Neural progenitor cell (in vitro differentiated cells): ENCODE measurements around the gene HGD. TPM values are rescaled to one million over a fixed set of nuclear protein-coding genes. Genes with fewer than 3 reads are reported as not detected.

Experiments
- DNase-seq: peaks from one replicate; pipeline ENCODE4 v3.0.0-alpha.2; 2016; ENCODE audit warnings: low spot score
- H2AFZ ChIP-seq: fragments of 200-600 bp; sonication (generic); replicated peaks from 2 replicates; pipeline ENCODE4 v1.6.1; 2016; ENCODE audit warnings: antibody characterized with exemption
- H3F3A ChIP-seq: fragments of 200-600 bp; sonication (generic); 2 replicates; pipeline ENCODE4 v1.6.1; 2016; ENCODE audit warnings: antibody characterized with exemption, low read depth
- H3K27ac ChIP-seq: fragments of 200-600 bp; sonication (generic); 2 replicates; pipeline ENCODE4 v1.5.1; 2016; ENCODE audit warnings: mild to moderate bottlenecking
- H3K27me3 ChIP-seq: fragments of 200-600 bp; sonication (generic); 2 replicates; pipeline ENCODE4 v1.6.1; 2016; ENCODE audit warnings: mild to moderate bottlenecking, moderate library complexity
- H3K36me3 ChIP-seq: fragments of 200-600 bp; sonication (generic); 2 replicates; pipeline ENCODE4 v1.5.1; 2016
- H3K4me1 ChIP-seq: fragments of 200-600 bp; sonication (generic); 2 replicates; pipeline ENCODE4 v1.6.1; 2016; ENCODE audit warnings: mixed run types
- H3K4me2 ChIP-seq: fragments of 200-600 bp; sonication (generic); 2 replicates; pipeline ENCODE4 v1.6.1; 2016
- H3K4me3 ChIP-seq: fragments of 200-600 bp; sonication (generic); 2 replicates; pipeline ENCODE4 v1.5.1; 2016
- H3K79me2 ChIP-seq: fragments of 200-600 bp; sonication (generic); 2 replicates; pipeline ENCODE4 v1.6.1; 2016; ENCODE audit warnings: low read depth
- H3K9ac ChIP-seq: fragments of 200-600 bp; sonication (generic); 2 replicates; pipeline ENCODE4 v1.6.1; 2016
- H3K9me3 ChIP-seq: fragments of 200-600 bp; sonication (generic); 2 replicates; pipeline ENCODE4 v1.5.1; 2016; ENCODE audit warnings: low read depth
- H4K20me1 ChIP-seq: fragments of 200-600 bp; sonication (generic); 2 replicates; pipeline ENCODE4 v1.6.1; 2016; ENCODE audit warnings: low read depth
- H3K27ac Mint-ChIP-seq: 3 replicates; pipeline ENCODE4 v1.8.0; 2021; ENCODE audit warnings: mixed read lengths
- H3K27me3 Mint-ChIP-seq: 2 replicates; pipeline ENCODE4 v1.8.0; 2022; ENCODE audit warnings: low read depth, mild to moderate bottlenecking, inconsistent platforms, moderate library complexity, mixed read lengths; ENCODE audit not compliant: insufficient read depth
- H3K36me3 Mint-ChIP-seq: 3 replicates; pipeline ENCODE4 v1.8.0; 2021; ENCODE audit warnings: mixed read lengths
- H3K4me1 Mint-ChIP-seq: 3 replicates; pipeline ENCODE4 v1.8.0; 2021; ENCODE audit warnings: mixed read lengths
- H3K4me3 Mint-ChIP-seq: 3 replicates; pipeline ENCODE4 v1.8.0; 2021; ENCODE audit warnings: mild to moderate bottlenecking, moderate library complexity, mixed read lengths
- H3K9me3 Mint-ChIP-seq: 3 replicates; pipeline ENCODE4 v1.8.0; 2020; ENCODE audit warnings: mixed read lengths
- EZH2 ChIP-seq: fragments of 200-600 bp; sonication (generic); IDR thresholded peaks from 2 replicates; pipeline ENCODE4 v1.6.1; 2017; ENCODE audit warnings: antibody characterized with exemption, mild to moderate bottlenecking, moderate library complexity
- EZH2phosphoT487 ChIP-seq: fragments of 200-600 bp; sonication (generic); IDR thresholded peaks from 2 replicates; pipeline ENCODE4 v1.6.1; 2017; ENCODE audit warnings: antibody characterized with exemption
- total RNA-seq: library from RNA; depleted of rRNA; stranded (reverse); fragments of >200 nt; gene quantifications from 2 replicates; pipeline ENCODE4 v1.2.3, GENCODE V29; 2015; ENCODE audit warnings: low replicate concordance
- TF ChIP-seq, protein P1 (sequence below): fragments of 200-600 bp; sonication (generic); IDR thresholded peaks from 2 replicates; pipeline ENCODE4 v1.5.1; 2017; ENCODE audit warnings: antibody characterized with exemption, mild to moderate bottlenecking

Gene HGD
- total RNA-seq, 1 donor from 2014 or later, result not detected

DNA sequence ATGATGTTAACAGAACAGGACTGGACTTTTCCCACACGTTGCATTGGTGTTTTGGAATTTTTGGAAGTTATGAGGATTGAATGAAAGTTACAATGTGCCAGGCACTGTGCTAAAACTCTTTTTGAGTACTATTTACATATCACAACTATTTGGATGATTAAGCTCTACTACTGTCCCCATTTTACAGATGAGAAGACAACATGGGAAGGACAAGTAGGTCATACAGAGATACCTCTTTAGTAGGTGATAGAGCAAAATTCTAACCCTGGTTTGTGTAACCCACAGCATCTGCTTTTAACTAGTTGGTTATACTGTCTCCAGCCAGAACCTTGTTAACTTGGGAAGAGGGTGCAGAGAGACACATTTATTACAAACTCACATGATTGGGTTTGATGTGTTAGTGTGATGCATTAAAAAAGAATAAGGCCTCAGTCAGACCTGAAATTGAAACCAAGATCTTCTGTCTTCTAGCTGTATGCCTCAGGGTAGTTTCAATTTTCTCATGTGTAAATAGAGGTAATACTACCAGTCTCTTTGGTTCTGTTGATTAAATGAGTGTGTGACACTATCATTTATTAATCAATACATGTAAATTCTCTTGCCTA, 84.5 kb downstream of the HGD start:
- H3K27ac Mint-ChIP-seq, result no peak overlapping the region
- Histone ChIP-seq H3K4me2 (peak overlapping the region; percentile 75), H3F3A (peaks cover 15% of the 10 kb centered on the region), H3K36me3 (peaks cover 8% of the 10 kb centered on the region), H3K9me3 (no peaks in the 10 kb centered on the region), H2AFZ (no peak overlapping the region), H3K27ac (no peak overlapping the region), H3K79me2 (peaks cover 44% of the 10 kb centered on the region), H4K20me1 (peaks cover 38% of the 10 kb centered on the region), H3K4me3 (peak overlapping the region; percentile 96), H3K27me3 (no peaks in the 10 kb centered on the region), H3K4me1 (peaks cover 4% of the 10 kb centered on the region), H3K9ac (no peak overlapping the region)
- DNase-seq, result no peak
- peaks cover 5% of the 10 kb centered on the region for H3K27me3 Mint-ChIP-seq
- no peaks in the 10 kb centered on the region for H3K9me3 Mint-ChIP-seq
- peak overlapping the region; percentile 79 for H3K4me3 Mint-ChIP-seq
- TF ChIP-seq EZH2phosphoT487, result no peak
- no peak for TF ChIP-seq EZH2
- TF ChIP-seq, protein P1, sequence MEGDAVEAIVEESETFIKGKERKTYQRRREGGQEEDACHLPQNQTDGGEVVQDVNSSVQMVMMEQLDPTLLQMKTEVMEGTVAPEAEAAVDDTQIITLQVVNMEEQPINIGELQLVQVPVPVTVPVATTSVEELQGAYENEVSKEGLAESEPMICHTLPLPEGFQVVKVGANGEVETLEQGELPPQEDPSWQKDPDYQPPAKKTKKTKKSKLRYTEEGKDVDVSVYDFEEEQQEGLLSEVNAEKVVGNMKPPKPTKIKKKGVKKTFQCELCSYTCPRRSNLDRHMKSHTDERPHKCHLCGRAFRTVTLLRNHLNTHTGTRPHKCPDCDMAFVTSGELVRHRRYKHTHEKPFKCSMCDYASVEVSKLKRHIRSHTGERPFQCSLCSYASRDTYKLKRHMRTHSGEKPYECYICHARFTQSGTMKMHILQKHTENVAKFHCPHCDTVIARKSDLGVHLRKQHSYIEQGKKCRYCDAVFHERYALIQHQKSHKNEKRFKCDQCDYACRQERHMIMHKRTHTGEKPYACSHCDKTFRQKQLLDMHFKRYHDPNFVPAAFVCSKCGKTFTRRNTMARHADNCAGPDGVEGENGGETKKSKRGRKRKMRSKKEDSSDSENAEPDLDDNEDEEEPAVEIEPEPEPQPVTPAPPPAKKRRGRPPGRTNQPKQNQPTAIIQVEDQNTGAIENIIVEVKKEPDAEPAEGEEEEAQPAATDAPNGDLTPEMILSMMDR, result no peak
- H3K4me1 Mint-ChIP-seq, result peaks cover 10% of the 10 kb centered on the region
- peaks cover 9% of the 10 kb centered on the region for H3K36me3 Mint-ChIP-seq

DNA sequence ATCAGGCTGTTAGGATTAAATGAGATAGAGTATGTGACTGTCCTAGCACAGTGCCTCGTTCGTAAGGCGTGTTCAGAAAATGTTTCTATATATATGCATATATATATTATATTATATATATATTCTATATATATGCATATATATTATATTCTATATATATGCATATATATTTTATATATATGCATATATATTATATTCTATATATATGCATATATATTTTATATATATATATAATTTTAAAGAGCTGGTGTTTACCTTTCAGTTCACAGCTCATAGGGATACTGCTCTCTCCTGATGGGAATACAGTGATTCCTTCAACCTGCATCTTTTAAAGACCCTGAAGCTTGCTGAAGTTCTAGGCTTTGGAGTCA, 85.2 kb downstream of the HGD start:
- Mint-ChIP-seq H3K27ac (peak overlapping the region; percentile 84), H3K4me3 (peak overlapping the region; percentile 96), H3K36me3 (peaks cover 8% of the 10 kb centered on the region), H3K4me1 (peaks cover 10% of the 10 kb centered on the region), H3K27me3 (peaks cover 5% of the 10 kb centered on the region), H3K9me3 (no peaks in the 10 kb centered on the region)
- H3F3A ChIP-seq, result peaks cover 10% of the 10 kb centered on the region
- peak overlapping the region; percentile 71 for H2AFZ ChIP-seq
- no peak for DNase-seq
- H3K4me3 ChIP-seq, result peak overlapping the region; percentile 96
- peak overlapping the region; percentile 87 for H3K9ac ChIP-seq
- H3K27me3 ChIP-seq, result no peaks in the 10 kb centered on the region
- peaks cover 44% of the 10 kb centered on the region for H3K79me2 ChIP-seq
- H3K4me1 ChIP-seq, result peaks cover 4% of the 10 kb centered on the region
- H3K9me3 ChIP-seq, result no peaks in the 10 kb centered on the region
- H3K4me2 ChIP-seq, result peak overlapping the region; percentile 75
- H4K20me1 ChIP-seq, result peaks cover 38% of the 10 kb centered on the region
- no peak for TF ChIP-seq EZH2
- TF ChIP-seq, protein P1, result no peak
- no peak for TF ChIP-seq EZH2phosphoT487
- H3K36me3 ChIP-seq, result peaks cover 8% of the 10 kb centered on the region
- H3K27ac ChIP-seq, result no peak overlapping the region

DNA sequence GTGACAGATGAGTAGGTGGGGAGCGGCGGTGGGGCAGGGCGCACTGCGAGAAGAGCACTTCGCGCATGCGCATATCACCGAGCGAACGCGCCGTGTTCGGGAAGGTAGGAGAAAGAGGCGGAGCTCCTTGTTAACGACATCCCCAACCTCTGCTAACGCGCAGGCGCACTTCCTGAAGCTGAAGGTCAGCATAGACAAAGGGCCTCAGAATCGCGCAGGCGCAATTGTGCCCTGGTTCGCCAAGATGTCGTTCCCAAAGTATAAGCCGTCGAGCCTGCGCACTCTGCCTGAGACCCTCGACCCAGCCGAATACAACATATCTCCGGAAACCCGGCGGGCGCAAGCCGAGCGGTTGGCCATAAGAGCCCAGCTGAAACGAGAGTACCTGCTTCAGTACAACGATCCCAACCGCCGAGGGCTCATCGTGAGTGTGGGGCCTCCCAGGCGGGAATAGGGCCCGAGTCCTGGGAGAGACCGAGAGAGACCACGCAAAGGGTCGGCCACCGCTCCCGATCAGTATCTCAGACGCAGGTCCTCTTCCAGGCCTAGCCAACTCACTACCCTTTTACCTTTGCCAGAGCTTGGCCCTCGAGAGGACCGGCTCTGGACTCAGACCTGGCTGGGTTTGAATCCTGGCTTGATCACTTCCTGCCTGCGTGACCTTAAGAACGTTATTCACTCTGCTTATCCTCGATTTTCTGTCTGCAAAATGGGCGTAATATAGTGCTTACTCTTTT, 85.8 kb downstream of the HGD start, which contains the start of gene NDUFB4:
NDUFB4 (plus strand) TSS at position 221 of the 737 bp plus-strand sequence; CDS start at position 245, 24 bp downstream.
- peak within 1 kb of the TSS; percentile 87 for H3K9ac ChIP-seq
- H3K4me1 ChIP-seq, result peaks cover 4% of the 10 kb centered on the region
- H2AFZ ChIP-seq, result peak within 1 kb of the TSS; percentile 99
- peaks cover 44% of the 10 kb centered on the region for H3K79me2 ChIP-seq
- peaks cover 8% of the 10 kb centered on the region for H3K36me3 ChIP-seq
- Mint-ChIP-seq H3K4me3 (peak within 1 kb of the TSS; percentile 96), H3K4me1 (peaks cover 10% of the 10 kb centered on the region), H3K9me3 (no peaks in the 10 kb centered on the region), H3K27me3 (peaks cover 5% of the 10 kb centered on the region), H3K36me3 (peaks cover 7% of the 10 kb centered on the region), H3K27ac (peak within 1 kb of the TSS; percentile 84)
- peak within 1 kb of the TSS; percentile 96 for H3K4me3 ChIP-seq
- H3K27ac ChIP-seq, result peak within 1 kb of the TSS; percentile 85
- no peaks in the 10 kb centered on the region for H3K27me3 ChIP-seq
- H3K4me2 ChIP-seq, result peak within 1 kb of the TSS; percentile 75
- DNase-seq, result peak; percentile 98
- H3F3A ChIP-seq, result peaks cover 6% of the 10 kb centered on the region
- no peaks in the 10 kb centered on the region for H3K9me3 ChIP-seq
- peaks cover 33% of the 10 kb centered on the region for H4K20me1 ChIP-seq
- TF ChIP-seq EZH2, result no peak
- TF ChIP-seq, protein P1, result no peak
- TF ChIP-seq EZH2phosphoT487, result no peak
